H1 (cell line): ENCODE data around the gene TRIM44. TPM values are rescaled to one million over a fixed set of nuclear protein-coding genes. Genes with fewer than 3 reads are reported as not detected.

ENCODE experiments used
- PHF8 ChIP-seq: fragments of 200-600 bp; sonication (generic); conservative IDR thresholded peaks from 2 replicates; pipeline ENCODE4 v1.7.1; 2012; ENCODE audit warnings: low read depth, mild to moderate bottlenecking, inconsistent platforms, low read length, moderate library complexity
- ZNF274 ChIP-seq: IDR thresholded peaks from 2 replicates; pipeline ENCODE4 v1.7.0; 2012; ENCODE audit warnings: low read length, borderline replicate concordance; ENCODE audit errors: extremely low read depth
- polyA plus RNA-seq, 7 experiments: library from polyadenylated mRNA; depleted of rRNA in 3 of 7; stranded (reverse) in 5 of 7; unstranded in 2 of 7; fragments of >200 nt in 5 of 7; fragments of 200-250 nt in 2 of 7; gene quantifications; 1 replicate in 5 of 7; 2 replicates in 1 of 7; 4 replicates in 1 of 7; pipeline versions ENCODE4 v1.2.1 to v1.2.3, GENCODE V29; 2011 to 2013; ENCODE audit warnings: missing spikeins in 2 of 7, mixed read lengths in 2 of 7
- total RNA-seq: library from RNA; stranded (reverse); fragmentation: NEBNext Ultra II Directional; extraction: Animal tissue kit (Norgen Biotek cat#: 25700); gene quantifications from 2 replicates; pipeline ENCODE4 v1.2.1, GENCODE V29; 2021

Gene TRIM44
- total and polyA plus RNA-seq, 2 of the 8 experiments (the other 6 are each of a cell fraction or from before 2014, with no cell fraction given) = 13.9 to 34.4 TPM

- TF ChIP-seq PHF8 (no peak), ZNF274 (no peak)
Observed at GRCh38 chr11:35846874-35847273, 184.3 kb downstream of the TRIM44 start (continued).
